Bronchial epithelial cell (primary cell): Measurements from ENCODE around the gene ATP6V0E1. TPM values are rescaled to one million over a fixed set of nuclear protein-coding genes. Genes with fewer than 3 reads are reported as not detected.

Source experiments
- DNase-seq: peaks from one replicate; pipeline ENCODE4 v3.0.0-alpha.2; 2010; ENCODE audit warnings: low read depth
- FAIRE-seq: peaks from 2 replicates; lab custom pipeline; 2011; peaks lifted over from hg19 to GRCh38; lab: Jason Lieb, UNC
- H3K27me3 ChIP-seq: 2 replicates; pipeline ENCODE4 v1.5.1; 2011; ENCODE audit warnings: low read length; ENCODE audit not compliant: control insufficient read depth, insufficient read depth
- H3K36me3 ChIP-seq: 2 replicates; pipeline ENCODE4 v1.5.1; 2011; ENCODE audit warnings: low read length; ENCODE audit not compliant: control insufficient read depth, insufficient read depth
- H3K4me3 ChIP-seq: 2 replicates; pipeline ENCODE4 v1.5.1; 2011; ENCODE audit warnings: mild to moderate bottlenecking, low read depth, low read length, control low read depth
- CTCF ChIP-seq: IDR thresholded peaks from 2 replicates; pipeline ENCODE4 v1.5.1; 2011; ENCODE audit warnings: mild to moderate bottlenecking, moderate library complexity, low read length, control low read depth, inconsistent platforms; ENCODE audit not compliant: insufficient read depth, severe bottlenecking
- total RNA-seq: library from RNA; depleted of rRNA; stranded (reverse); fragments of >200 nt; gene quantifications from 2 replicates; pipeline ENCODE4 v1.2.1, GENCODE V29; 2014

ATP6V0E1 gene
- total RNA-seq, 1 donor from 2014 or later, result 189 TPM

- TF ChIP-seq CTCF, result no peak
- Histone ChIP-seq H3K4me3 (no peak overlapping the region), H3K36me3 (peaks cover 12% of the 10 kb centered on the region), H3K27me3 (no peaks in the 10 kb centered on the region)
- FAIRE-seq (no peak), DNase-seq (peak; percentile 36)
Observed at GRCh38 chr5:172944741-172945140, 38.8 kb upstream of the ATP6V0E1 start.

- no peak for FAIRE-seq
- peaks cover 12% of the 10 kb centered on the region for H3K36me3 ChIP-seq
- no peak for TF ChIP-seq CTCF
Observed at GRCh38 chr5:172945151-172945550, 38.4 kb upstream of the ATP6V0E1 start.

GRCh38 chr5:172946146-172946545, 37.4 kb upstream of the ATP6V0E1 start:
- TF ChIP-seq CTCF, result no peak
- H3K36me3 ChIP-seq, result peaks cover 12% of the 10 kb centered on the region
- DNase-seq (no peak), FAIRE-seq (peak; percentile 73)
- H3K4me3 ChIP-seq, result no peak overlapping the region
- no peaks in the 10 kb centered on the region for H3K27me3 ChIP-seq

More at GRCh38 chr5:172945151-172945550, 38.4 kb upstream of the ATP6V0E1 start:
- Histone ChIP-seq H3K27me3 (no peaks in the 10 kb centered on the region), H3K4me3 (no peak overlapping the region)
- no peak for DNase-seq

GRCh38 chr5:172949426-172949825, 34.1 kb upstream of the ATP6V0E1 start:
- no peak for FAIRE-seq
- no peaks in the 10 kb centered on the region for H3K27me3 ChIP-seq
- H3K4me3 ChIP-seq, result no peak overlapping the region
- no peak for DNase-seq
- TF ChIP-seq CTCF, result no peak
- peaks cover 14% of the 10 kb centered on the region for H3K36me3 ChIP-seq

- no peak for DNase-seq
- H3K36me3 ChIP-seq, result peaks cover 13% of the 10 kb centered on the region
- H3K4me3 ChIP-seq, result no peak overlapping the region
- FAIRE-seq, result no peak
- no peak for TF ChIP-seq CTCF
- no peaks in the 10 kb centered on the region for H3K27me3 ChIP-seq
Observed at GRCh38 chr5:172950176-172950965, 33.2 kb upstream of the ATP6V0E1 start.
